ENCODE measurements around the gene TTC28.

DNA sequence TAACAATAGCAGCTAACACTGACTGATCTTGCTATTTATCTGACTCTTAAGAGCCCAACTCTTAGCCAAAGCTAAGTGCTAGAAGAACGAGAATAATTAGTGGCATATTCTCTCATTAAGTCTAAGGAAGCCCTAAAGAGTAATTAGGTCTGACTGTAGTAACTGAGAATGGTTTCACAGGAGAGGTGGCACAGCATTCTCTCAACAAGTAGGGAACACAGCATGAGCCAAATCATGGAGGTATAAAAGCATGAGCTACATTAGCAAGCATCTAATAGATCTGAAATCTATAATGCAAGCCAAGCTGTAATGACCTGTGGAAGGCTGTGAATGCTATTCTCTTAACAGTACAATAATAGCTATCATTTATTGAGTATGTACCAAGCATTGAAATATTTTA lies 230.6 kb downstream of the TTC28 start:
- TF ChIP-seq, protein P1, sequence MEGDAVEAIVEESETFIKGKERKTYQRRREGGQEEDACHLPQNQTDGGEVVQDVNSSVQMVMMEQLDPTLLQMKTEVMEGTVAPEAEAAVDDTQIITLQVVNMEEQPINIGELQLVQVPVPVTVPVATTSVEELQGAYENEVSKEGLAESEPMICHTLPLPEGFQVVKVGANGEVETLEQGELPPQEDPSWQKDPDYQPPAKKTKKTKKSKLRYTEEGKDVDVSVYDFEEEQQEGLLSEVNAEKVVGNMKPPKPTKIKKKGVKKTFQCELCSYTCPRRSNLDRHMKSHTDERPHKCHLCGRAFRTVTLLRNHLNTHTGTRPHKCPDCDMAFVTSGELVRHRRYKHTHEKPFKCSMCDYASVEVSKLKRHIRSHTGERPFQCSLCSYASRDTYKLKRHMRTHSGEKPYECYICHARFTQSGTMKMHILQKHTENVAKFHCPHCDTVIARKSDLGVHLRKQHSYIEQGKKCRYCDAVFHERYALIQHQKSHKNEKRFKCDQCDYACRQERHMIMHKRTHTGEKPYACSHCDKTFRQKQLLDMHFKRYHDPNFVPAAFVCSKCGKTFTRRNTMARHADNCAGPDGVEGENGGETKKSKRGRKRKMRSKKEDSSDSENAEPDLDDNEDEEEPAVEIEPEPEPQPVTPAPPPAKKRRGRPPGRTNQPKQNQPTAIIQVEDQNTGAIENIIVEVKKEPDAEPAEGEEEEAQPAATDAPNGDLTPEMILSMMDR (IDR thresholded peaks at IDR 0.05) = no peak
- no peak for TF ChIP-seq POLR2A (IDR thresholded peaks at IDR 0.05)
